Stimulated activated CD8-positive, alpha-beta memory T cell treated with anti-CD3 and anti-CD28 coated beads, Interleukin-15, amount 100 ng/mL, for 24 hours (primary cell): ENCODE data around the gene RMDN2.
A peak's percentile ranks its signal among the peaks of the same experiment; 100 is the strongest.
"Not testable (repeated sequence)": the region's sequence is repeated elsewhere in the genome, so short reads cannot be mapped to it uniquely, and the experiment has no call there.

Source experiments
- DNase-seq: peaks from one replicate; pipeline ENCODE4 v3.0.0-alpha.2; 2020; ENCODE audit warnings: low read depth

Gene RMDN2

GRCh38 chr2:37932873-37933272, 7.8 kb downstream of the RMDN2 start:
- DNase-seq: not testable (repeated sequence)

- no peak for DNase-seq
Observed at GRCh38 chr2:37934591-37935513, 9.8 kb downstream of the RMDN2 start.

GRCh38 chr2:37937568-37937967, 12.5 kb downstream of the RMDN2 start:
- not testable (repeated sequence) for DNase-seq

GRCh38 chr2:37941267-37941666, 16.2 kb downstream of the RMDN2 start:
- not testable (repeated sequence) for DNase-seq

GRCh38 chr2:37944268-37944667, 19.2 kb downstream of the RMDN2 start:
- DNase-seq: no peak

GRCh38 chr2:37947306-37947705, 22.2 kb downstream of the RMDN2 start:
- DNase-seq: no peak

GRCh38 chr2:37962018-37962739, 37.1 kb downstream of the RMDN2 start:
- DNase-seq: not testable (repeated sequence)

- not testable (repeated sequence) for DNase-seq
Observed at GRCh38 chr2:37962740-37963121, 37.6 kb downstream of the RMDN2 start.

- DNase-seq: not testable (repeated sequence)
Observed at GRCh38 chr2:37963901-37964300, 38.8 kb downstream of the RMDN2 start.

GRCh38 chr2:37966326-37966725, 41.2 kb downstream of the RMDN2 start:
- no peak for DNase-seq

- DNase-seq: no peak
Observed at GRCh38 chr2:37969731-37970130, 44.6 kb downstream of the RMDN2 start.

GRCh38 chr2:37971971-37972370, 46.9 kb downstream of the RMDN2 start:
- no peak for DNase-seq

- no peak for DNase-seq
Observed at GRCh38 chr2:37973615-37974353, 48.7 kb downstream of the RMDN2 start.

- DNase-seq: no peak
Observed at GRCh38 chr2:37975808-37976207, 50.7 kb downstream of the RMDN2 start.

GRCh38 chr2:37976411-37976810, 51.3 kb downstream of the RMDN2 start:
- DNase-seq: no peak

GRCh38 chr2:37982147-37982582, 57.1 kb downstream of the RMDN2 start:
- peak; percentile 34 for DNase-seq

- no peak for DNase-seq
Observed at GRCh38 chr2:37982847-37983246, 57.8 kb downstream of the RMDN2 start.

GRCh38 chr2:37983719-37984118, 58.6 kb downstream of the RMDN2 start:
- no peak for DNase-seq

- no peak for DNase-seq
Observed at GRCh38 chr2:37984176-37984575, 59.1 kb downstream of the RMDN2 start.

- DNase-seq: no peak
Observed at GRCh38 chr2:37984589-37984988, 59.5 kb downstream of the RMDN2 start.

- DNase-seq: no peak
Observed at GRCh38 chr2:37985333-37985732, 60.2 kb downstream of the RMDN2 start.

- no peak for DNase-seq
Observed at GRCh38 chr2:37987098-37987775, 62.1 kb downstream of the RMDN2 start.
